ENCODE measurements around the gene PRR5.
"Not testable (repeated sequence)": the region's sequence is repeated elsewhere in the genome, so short reads cannot be mapped to it uniquely, and the experiment has no call there.

Gene PRR5

DNA sequence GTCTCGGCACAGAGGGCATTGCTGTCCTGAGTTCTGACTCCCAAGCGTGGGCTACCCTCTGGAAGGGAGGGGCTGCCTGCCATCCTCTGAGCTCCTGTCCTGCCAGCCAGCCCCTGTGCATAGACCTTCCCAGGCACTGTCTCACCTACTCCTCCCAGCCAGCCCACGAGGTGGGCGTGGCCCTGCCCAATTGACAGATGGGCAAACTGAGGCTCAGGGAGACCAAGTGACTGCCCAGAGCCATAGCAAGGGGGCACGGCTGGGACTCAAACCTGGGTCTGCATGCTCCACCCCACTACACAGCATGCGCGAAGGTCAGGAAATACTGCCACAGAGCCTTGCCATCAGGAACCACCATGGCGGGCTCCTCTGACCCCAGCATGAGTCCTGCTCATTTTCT lies 29.4 kb upstream of the PRR5 start:
- Histone ChIP-seq H3K4me1 (no peaks in the 10 kb centered on the region), H3K79me2 (no peaks in the 10 kb centered on the region), H3K4me3 (ENCODE audit: low read depth, low read length) (no peak overlapping the region), H2AFZ (no peak overlapping the region), H3K9ac (no peak overlapping the region), H3K27me3 (ENCODE audit: control insufficient read depth, insufficient read depth, low read length) (no peaks in the 10 kb centered on the region), H3K4me2 (ENCODE audit: low read length) (no peak overlapping the region), H3K27ac (no peak overlapping the region), H3K9me3 (ENCODE audit: control insufficient read depth, low read length) (no peaks in the 10 kb centered on the region), H3K36me3 (ENCODE audit: control insufficient read depth, insufficient read depth, low read length) (no peaks in the 10 kb centered on the region)
- TF ChIP-seq, protein P1, sequence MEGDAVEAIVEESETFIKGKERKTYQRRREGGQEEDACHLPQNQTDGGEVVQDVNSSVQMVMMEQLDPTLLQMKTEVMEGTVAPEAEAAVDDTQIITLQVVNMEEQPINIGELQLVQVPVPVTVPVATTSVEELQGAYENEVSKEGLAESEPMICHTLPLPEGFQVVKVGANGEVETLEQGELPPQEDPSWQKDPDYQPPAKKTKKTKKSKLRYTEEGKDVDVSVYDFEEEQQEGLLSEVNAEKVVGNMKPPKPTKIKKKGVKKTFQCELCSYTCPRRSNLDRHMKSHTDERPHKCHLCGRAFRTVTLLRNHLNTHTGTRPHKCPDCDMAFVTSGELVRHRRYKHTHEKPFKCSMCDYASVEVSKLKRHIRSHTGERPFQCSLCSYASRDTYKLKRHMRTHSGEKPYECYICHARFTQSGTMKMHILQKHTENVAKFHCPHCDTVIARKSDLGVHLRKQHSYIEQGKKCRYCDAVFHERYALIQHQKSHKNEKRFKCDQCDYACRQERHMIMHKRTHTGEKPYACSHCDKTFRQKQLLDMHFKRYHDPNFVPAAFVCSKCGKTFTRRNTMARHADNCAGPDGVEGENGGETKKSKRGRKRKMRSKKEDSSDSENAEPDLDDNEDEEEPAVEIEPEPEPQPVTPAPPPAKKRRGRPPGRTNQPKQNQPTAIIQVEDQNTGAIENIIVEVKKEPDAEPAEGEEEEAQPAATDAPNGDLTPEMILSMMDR (IDR thresholded peaks at IDR 0.05) = no peak

DNA sequence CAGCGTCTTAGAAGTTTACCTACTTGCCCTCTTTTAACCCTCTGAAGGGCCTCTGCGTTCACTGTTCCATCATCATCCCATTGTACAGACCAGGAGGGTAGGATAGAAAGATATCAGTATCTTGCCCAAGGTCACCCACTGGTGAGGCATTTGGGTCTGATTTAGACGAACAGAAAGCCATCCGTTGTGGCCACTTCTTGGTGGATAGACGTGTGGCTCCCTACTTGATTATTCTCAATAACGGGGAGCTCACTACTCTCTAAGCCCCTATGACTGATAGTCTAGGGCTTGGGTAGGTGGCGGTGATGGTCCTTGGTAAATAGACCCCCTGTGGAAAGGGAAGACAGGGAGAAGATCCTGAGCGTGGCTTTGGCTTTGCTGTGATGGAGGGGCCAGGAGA lies 28.6 kb upstream of the PRR5 start:
- Histone ChIP-seq H2AFZ (no peak overlapping the region), H3K27ac (no peak overlapping the region), H3K36me3 (ENCODE audit: control insufficient read depth, insufficient read depth, low read length) (no peaks in the 10 kb centered on the region), H3K4me1 (no peaks in the 10 kb centered on the region), H3K9ac (no peak overlapping the region), H3K27me3 (ENCODE audit: control insufficient read depth, insufficient read depth, low read length) (no peaks in the 10 kb centered on the region), H3K9me3 (ENCODE audit: control insufficient read depth, low read length) (no peaks in the 10 kb centered on the region), H3K4me2 (ENCODE audit: low read length) (no peak overlapping the region), H3K79me2 (no peaks in the 10 kb centered on the region), H3K4me3 (ENCODE audit: low read depth, low read length) (no peak overlapping the region)
- TF ChIP-seq, protein P1 (IDR thresholded peaks at IDR 0.05) = no peak

DNA sequence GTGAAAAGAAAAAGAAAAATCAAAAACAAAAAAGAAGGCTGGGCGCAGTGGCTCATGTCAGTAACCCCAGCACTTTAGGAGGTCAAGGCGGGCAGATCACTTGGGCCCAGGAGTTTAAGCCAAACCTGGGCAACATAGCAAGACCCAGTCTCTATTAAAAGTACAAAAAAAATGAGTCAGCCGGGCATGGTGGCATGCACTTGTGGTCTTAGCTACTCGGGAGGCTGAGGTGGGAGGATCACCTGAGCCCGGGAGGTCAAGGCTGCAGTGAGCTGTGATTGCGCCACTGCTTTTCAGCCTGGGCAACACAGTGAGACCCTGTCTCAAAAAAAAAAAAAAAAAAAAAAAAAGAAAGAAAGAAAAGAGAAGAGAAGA lies 26.0 kb upstream of the PRR5 start:
- not testable (repeated sequence) for H3K79me2 ChIP-seq

DNA sequence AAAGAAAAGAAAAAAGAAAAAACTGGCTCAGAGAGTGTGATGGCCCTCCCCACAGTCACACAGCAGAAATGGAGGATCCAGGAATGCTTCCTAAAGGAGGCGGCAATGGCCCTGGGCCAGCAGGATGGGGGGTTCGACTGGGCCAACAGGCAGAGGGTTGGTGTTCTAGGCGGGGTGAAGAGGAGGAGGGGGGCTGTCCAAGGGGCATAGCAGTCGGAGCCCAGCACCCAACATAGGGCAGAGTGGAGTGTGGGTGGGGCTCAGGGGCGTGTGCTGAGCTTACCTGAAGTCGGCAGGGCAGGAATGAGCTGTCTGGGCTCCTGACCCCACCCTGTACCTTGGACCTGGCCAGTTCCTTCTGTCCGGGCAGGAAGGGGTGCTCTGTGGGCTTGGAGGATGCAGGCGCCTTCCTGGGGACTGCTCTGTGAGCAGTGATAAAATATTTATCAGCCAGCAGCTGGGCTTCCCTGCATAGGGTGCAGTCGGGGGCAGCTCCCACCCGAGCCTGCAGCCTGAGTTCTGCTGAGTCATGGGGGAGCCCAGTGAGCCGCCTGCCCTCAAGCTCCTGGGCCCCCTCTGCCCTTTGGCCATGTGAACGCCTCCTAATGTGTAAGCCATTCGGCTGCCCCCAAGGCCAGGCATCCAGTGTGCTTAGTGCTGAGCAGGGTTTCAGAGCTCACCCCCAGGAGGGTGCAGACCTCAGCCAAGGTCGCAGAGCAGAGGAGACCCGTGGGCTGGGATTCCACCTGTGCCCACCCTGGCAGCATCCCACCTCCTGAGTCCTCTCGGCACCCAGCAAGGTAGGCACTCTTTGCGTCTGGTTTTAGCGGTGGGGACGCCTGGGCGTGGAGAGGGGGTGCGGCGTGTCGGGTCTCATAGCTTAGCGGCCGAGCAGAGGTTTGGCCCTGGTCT lies 25.3 kb upstream of the PRR5 start:
- Histone ChIP-seq H3K4me2 (ENCODE audit: low read length) (no peak overlapping the region), H3K79me2 (no peaks in the 10 kb centered on the region), H3K4me1 (no peaks in the 10 kb centered on the region), H3K4me3 (ENCODE audit: low read depth, low read length) (no peak overlapping the region), H3K9ac (no peak overlapping the region), H2AFZ (no peak overlapping the region), H3K27ac (no peak overlapping the region), H3K36me3 (ENCODE audit: control insufficient read depth, insufficient read depth, low read length) (no peaks in the 10 kb centered on the region), H3K27me3 (ENCODE audit: control insufficient read depth, insufficient read depth, low read length) (no peaks in the 10 kb centered on the region), H3K9me3 (ENCODE audit: control insufficient read depth, low read length) (no peaks in the 10 kb centered on the region)
- TF ChIP-seq, protein P1 (IDR thresholded peaks at IDR 0.05) = no peak

More for the DNA sequence above, 26.0 kb upstream of the PRR5 start:
- not testable (repeated sequence) for H3K27ac ChIP-seq; H3K36me3 ChIP-seq (ENCODE audit: control insufficient read depth, insufficient read depth, low read length); H3K9me3 ChIP-seq (ENCODE audit: control insufficient read depth, low read length); H3K4me2 ChIP-seq (ENCODE audit: low read length); H3K4me1 ChIP-seq; H3K9ac ChIP-seq; H3K4me3 ChIP-seq (ENCODE audit: low read depth, low read length); H3K27me3 ChIP-seq (ENCODE audit: control insufficient read depth, insufficient read depth, low read length); H2AFZ ChIP-seq

DNA sequence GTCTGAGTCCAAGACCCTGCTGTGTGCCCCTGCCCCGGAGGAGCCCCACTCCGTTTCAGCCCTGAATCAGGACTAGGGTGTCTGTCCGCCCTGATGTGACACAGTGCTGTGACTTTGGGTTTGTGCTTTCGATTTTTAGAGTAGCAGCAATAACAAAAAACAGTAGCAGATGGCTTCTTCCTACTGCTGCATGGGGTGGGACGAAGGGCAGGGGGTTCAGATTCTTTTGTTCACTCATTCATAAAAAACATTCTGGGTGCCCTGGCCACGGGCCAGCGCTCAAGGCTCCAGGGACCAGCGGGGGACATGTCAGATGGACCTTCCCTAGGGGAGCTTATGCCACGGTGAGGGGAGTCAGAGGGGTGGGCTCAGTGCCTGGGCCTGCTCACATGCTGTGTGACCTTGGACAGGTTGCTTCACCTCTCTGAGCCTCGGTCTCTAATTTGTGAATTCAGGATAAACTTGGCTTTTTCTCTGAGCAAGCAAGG lies 24.6 kb upstream of the PRR5 start:
- Histone ChIP-seq H3K4me3 (ENCODE audit: low read depth, low read length) (no peak overlapping the region), H3K79me2 (no peaks in the 10 kb centered on the region), H3K27ac (no peak overlapping the region)

More for the DNA sequence above, 24.6 kb upstream of the PRR5 start:
- no peaks in the 10 kb centered on the region for H3K27me3 ChIP-seq (ENCODE audit: control insufficient read depth, insufficient read depth, low read length)
- TF ChIP-seq, protein P1 (IDR thresholded peaks at IDR 0.05) = no peak
- no peak overlapping the region for H3K9ac ChIP-seq
- no peak overlapping the region for H2AFZ ChIP-seq
- H3K36me3 ChIP-seq (ENCODE audit: control insufficient read depth, insufficient read depth, low read length) = no peaks in the 10 kb centered on the region
- no peaks in the 10 kb centered on the region for H3K4me1 ChIP-seq
- H3K4me2 ChIP-seq (ENCODE audit: low read length) = no peak overlapping the region
- no peaks in the 10 kb centered on the region for H3K9me3 ChIP-seq (ENCODE audit: control insufficient read depth, low read length)
